Measurements from ENCODE around the gene POLD3.

Gene POLD3

GRCh38 chr11:74672956-74673692 is 80.7 kb downstream of the POLD3 start:
- DNase-seq (ENCODE audit: low read depth in 2 of 2): no peak

- DNase-seq (ENCODE audit: low read depth in 2 of 2): no peak
Measured at GRCh38 chr11:74673693-74674360, 81.4 kb downstream of the POLD3 start.

- no peak for DNase-seq (ENCODE audit: low read depth in 2 of 2)
Measured at GRCh38 chr11:74675761-74676160, 83.4 kb downstream of the POLD3 start.

GRCh38 chr11:74676596-74676995 is 84.2 kb downstream of the POLD3 start:
- no peak for DNase-seq (ENCODE audit: low read depth in 2 of 2)

- no peak for DNase-seq (ENCODE audit: low read depth in 2 of 2)
Measured at GRCh38 chr11:74677131-74677530, 84.7 kb downstream of the POLD3 start.

GRCh38 chr11:74678041-74678440 is 85.7 kb downstream of the POLD3 start:
- no peak for DNase-seq (ENCODE audit: low read depth in 2 of 2)

- DNase-seq (ENCODE audit: low read depth in 2 of 2): no peak
Measured at GRCh38 chr11:74678591-74679512, 86.5 kb downstream of the POLD3 start.

- DNase-seq (ENCODE audit: low read depth in 2 of 2): no peak
Measured at GRCh38 chr11:74679513-74679865, 87.1 kb downstream of the POLD3 start.

- DNase-seq (ENCODE audit: low read depth in 2 of 2): no peak
Measured at GRCh38 chr11:74680035-74680671, 87.8 kb downstream of the POLD3 start.

GRCh38 chr11:74680703-74681531 is 88.5 kb downstream of the POLD3 start:
- DNase-seq (ENCODE audit: low read depth in 2 of 2): no peak

- DNase-seq (ENCODE audit: low read depth in 2 of 2): no peak
Measured at GRCh38 chr11:74681686-74682651, 89.6 kb downstream of the POLD3 start.

GRCh38 chr11:74682731-74683278 is 90.4 kb downstream of the POLD3 start:
- DNase-seq (ENCODE audit: low read depth in 2 of 2): no peak

GRCh38 chr11:74683279-74683871 is 91.0 kb downstream of the POLD3 start:
- DNase-seq (ENCODE audit: low read depth in 2 of 2): no peak

- DNase-seq (ENCODE audit: low read depth in 2 of 2): no peak
Measured at GRCh38 chr11:74683941-74684481, 91.6 kb downstream of the POLD3 start.

GRCh38 chr11:74684661-74685060 is 92.3 kb downstream of the POLD3 start:
- DNase-seq (ENCODE audit: low read depth in 2 of 2): no peak

- no peak for DNase-seq (ENCODE audit: low read depth in 2 of 2)
Measured at GRCh38 chr11:74685338-74685737, 93.0 kb downstream of the POLD3 start.

GRCh38 chr11:74685905-74686304 is 93.5 kb downstream of the POLD3 start:
- no peak for DNase-seq (ENCODE audit: low read depth in 2 of 2)

- no peak for DNase-seq (ENCODE audit: low read depth in 2 of 2)
Measured at GRCh38 chr11:74686792-74687191, 94.4 kb downstream of the POLD3 start.

Data from activated CD4-positive, alpha-beta T cell treated with anti-CD3 and anti-CD28 coated beads for 24 hours (primary cell).